Right renal cortex interstitium (tissue), 3 donors: ENCODE measurements around the gene SCN3A. TPM values are rescaled to one million over a fixed set of nuclear protein-coding genes. Genes with fewer than 3 reads are reported as not detected.

Experiments used
- DNase-seq, 3 donors: peaks; one replicate each; pipeline ENCODE4 v3.0.0-alpha.2; 2013; ENCODE audit warnings: low read depth in 3 of 3, low spot score in 2 of 3
- polyA plus RNA-seq, 3 donors: library from polyadenylated mRNA; unstranded; fragments of 120-200 nt; gene quantifications; one replicate each; pipeline ENCODE4 v1.2.1, GENCODE V29; 2013; ENCODE audit not compliant: insufficient read length in 3 of 3

The SCN3A gene
- polyA plus RNA-seq, 3 donors, result 0.18 to 0.34 (median 0.28) TPM

DNA sequence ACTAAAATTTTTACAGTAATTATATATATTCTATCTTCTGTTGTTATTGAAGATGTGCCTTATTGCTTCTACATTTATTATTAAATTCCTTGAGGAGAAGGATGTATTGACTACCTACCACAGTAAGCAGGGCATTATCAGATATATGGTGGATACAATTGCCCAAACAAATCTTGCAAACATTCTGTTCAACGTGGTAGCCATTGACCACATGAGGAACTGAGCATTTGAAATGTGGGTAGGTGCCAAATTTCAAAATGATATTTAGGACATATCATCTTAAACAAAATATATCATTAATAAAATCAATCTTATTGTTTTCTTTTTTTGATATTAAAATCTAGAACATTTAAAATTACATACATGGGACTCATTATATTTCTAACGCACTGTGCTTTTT, 11.1 kb downstream of the SCN3A start:
- DNase-seq, result no peak

DNA sequence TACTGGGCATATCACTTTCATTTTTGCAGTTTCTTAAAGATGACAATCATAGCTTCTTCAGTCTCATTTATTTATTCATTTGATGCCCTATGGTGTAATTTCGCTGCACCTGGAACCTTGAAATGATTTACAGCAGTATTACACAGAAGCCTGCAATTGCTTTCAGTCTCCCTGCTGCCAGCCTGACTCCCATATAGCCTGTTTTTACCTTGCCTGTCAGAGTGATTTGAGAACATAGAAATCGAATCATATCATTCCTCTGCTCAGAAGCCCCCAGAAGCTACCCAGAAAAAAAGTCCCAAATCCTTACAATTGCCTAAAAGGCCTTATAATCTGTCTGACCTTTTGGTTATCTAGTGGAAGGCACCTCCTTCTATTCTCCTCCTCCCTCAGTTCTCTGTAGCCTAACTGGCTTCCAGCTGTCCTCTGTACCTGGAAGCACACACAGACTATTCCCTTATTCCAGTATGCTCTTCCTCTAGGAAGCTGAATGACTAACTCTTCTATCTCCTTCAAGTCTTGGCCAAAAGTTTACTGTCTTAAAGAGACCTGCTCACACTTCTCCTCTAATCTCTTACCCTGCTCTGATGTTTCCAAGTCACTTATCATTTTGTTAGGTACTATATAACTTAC, 12.6 kb downstream of the SCN3A start:
- DNase-seq, result no peak

DNA sequence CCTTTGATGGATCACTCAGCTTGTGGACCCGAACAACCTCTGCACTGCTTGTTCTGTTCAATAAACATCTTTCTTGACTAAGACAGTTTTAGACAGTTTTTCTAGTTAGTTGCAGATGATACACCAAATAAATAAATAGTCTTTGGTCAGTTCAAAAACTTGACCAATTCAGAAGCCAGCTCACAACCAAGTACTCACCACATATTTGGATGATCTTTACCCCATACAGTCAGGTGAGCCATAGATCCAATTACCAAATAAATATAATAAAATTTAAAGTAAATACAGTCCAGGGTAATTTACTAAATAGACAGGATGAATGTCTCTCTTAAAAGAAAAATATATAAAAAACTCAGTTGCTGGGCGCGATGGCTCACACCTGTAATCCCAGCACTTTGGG, 18.2 kb downstream of the SCN3A start:
- no peak for DNase-seq

DNA sequence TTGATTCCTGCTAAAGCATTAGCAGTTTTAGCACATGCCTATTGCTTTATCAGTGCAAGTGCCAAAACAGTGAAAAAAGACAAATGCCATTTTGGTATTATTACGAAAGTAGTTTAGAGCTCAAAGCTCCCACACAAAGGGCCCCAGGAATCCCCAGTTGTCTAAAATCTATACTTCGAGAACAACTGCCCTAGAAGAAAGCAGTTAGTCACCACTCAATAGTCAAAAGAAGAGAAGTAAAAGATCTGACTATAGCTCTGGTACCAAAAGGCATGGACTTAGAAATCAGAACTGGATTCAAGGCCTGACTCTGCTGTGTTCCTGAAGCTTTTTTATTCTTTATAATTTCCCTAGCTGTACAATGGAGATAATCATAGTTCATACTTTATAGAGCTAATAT, 21.8 kb downstream of the SCN3A start:
- DNase-seq, result no peak

DNA sequence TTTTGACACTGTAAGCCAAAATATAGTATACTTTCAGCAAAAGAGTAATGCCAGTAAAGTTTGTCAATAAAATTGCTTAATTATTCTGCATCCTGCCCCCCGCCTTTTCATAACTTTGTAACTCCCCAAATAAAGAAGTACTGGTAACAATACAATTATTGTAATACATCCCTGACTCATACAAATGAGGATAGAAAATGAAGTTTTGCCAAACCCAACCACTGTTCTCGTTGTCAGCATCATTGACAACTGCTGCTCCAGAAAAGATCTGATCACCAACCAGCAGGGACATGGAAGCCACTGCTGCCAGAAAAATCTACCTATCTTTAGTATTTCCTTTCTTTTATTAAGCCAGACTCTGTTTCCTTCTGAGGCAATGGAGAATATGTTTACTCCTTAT, 27.1 kb downstream of the SCN3A start:
- no peak for DNase-seq

DNA sequence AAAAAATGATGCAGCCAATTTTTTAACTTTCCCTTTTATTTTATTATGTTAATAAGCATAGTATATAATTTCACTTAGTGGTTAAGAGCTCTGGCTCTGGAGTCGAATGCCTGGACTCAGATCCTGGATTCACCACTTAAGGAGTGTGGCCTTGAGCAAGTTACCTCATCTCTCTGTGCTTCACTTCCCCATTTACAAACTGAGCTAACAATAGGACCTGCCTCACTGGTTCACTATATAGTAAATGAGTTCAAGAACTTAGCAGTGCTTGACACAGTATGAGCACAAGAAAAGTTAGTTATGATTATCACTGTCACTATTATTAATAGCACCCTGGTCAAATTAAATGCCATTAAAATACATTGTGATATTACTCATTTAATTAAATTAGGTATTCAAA, 30.6 kb downstream of the SCN3A start:
- no peak for DNase-seq

DNA sequence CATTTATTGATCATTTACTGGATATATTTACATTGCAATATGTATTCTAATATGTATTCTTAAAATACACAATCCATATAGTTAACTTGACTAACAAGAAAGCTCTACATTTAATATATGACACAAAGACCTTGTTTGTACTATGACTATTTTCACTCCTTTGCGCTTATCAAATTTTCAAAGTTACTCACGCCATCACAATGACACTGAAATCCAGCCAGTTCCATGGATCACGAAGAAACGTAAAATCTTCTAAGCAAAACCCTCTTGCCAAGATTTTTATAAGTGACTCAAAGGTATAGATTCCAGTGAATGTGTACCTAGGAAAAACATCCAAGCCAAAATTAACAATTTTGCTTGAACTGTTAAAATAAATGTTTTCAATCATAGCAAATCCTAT, 39.6 kb downstream of the SCN3A start:
- no peak for DNase-seq

DNA sequence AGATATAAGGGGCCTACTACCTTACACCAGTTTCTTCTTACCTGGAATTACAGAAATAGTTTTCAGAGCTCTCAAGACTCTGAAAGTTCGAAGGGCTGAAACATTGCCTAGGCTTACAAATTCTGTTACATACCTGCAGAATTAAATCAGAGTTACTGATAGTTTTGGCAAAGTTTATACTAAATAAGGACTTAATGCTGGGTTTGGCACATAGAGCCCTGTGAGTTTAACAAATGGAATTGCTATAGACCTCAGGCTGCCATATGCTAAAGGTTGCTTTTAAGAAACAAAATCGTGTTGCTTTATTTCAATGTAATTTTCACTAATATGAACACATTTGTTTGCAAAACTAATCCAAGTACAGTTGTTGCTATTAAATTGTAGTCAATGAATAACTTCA, 40.1 kb downstream of the SCN3A start:
- DNase-seq, result no peak

DNA sequence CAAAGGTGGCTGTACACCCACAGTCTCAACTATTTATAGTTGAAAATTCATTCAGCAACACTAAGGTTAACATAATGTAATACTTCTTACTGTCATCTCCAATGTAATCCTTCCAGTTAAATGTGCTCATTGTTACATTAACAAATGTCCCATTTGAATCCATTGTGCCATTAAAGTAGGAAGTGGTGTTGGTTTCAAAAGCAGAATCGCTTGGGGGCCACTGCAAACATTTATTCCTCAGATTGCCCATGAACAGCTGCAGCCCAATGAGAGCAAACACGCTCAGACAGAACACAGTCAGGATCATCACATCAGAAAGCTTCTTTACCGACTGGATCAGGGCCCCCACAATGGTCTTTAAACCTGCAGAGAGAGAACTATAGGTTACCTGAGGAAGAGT, 41.4 kb downstream of the SCN3A start:
- DNase-seq, result no peak

DNA sequence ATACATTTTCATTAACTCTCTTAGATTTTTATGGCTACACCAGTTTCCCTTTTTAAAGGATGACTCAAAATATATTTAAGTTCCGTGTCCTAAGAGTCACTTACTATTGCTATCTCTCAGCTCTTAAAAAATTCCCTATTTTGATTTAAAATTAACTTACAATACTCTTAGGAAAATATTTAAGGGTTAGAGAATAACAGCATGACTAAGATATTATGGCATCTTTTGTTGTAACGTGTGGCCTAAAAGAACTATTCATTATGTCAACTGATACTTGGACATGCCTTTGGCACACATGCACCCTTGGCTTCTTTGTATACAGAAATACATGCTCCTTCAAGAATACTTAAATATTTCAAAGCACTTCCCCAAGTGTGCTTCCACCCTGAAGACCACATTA, 42.3 kb downstream of the SCN3A start:
- DNase-seq, result no peak

DNA sequence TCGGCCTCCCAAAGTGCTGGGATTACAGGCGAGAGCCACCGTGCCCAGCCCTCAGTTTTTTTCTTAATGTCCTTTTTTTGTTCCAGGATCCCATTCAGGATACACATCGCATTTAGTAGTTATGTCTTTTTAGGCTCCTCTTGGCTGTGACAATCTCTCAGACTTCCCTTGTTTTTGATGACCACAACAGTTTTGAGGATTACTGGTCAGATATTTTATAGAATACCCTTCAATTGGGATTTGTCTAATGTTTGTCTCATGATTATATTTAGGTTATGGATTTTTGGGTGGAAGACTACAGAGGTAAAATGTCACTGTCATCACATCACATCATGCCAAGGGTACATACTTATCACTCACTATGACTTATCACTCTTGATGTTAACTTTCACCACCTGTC, 46.7 kb downstream of the SCN3A start:
- no peak for DNase-seq

DNA sequence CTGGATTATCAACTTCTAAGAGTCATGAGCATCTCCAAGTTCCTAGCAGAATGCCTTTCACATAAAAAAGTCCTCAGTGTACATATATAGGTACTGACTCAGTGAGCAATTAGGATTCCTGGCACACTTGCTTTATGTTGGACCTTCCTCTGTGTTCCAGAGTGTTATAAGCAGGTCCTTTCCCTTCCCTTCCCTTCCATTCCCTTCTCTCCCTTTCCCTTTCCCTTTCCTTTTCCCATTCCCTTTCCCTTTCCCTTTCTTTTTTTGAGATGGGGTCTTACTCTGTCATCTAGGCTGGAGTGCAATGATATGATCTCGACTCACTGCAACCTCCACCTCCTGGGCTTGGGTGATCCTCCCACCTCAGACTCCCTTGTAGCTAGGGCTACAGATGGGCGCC, 48.7 kb downstream of the SCN3A start:
- DNase-seq, result no peak

DNA sequence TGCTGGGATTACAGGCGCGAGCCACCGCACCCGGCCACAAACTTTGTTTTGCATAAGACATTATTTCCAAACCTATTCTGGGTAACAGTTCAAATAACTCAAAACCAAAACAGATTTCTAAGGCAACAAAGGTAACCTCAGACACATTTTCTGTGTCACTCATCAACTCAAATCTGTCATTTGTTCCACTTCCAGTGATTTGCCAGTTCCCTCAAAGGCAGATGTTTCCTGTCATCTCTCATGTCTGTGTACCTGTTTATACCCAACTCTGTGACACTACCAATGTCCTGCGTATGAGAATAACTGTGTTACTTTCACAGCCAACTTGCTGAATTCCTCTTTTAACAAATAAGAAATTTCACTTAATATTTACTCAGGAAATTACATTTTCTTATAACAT, 54.4 kb downstream of the SCN3A start:
- DNase-seq, result no peak

DNA sequence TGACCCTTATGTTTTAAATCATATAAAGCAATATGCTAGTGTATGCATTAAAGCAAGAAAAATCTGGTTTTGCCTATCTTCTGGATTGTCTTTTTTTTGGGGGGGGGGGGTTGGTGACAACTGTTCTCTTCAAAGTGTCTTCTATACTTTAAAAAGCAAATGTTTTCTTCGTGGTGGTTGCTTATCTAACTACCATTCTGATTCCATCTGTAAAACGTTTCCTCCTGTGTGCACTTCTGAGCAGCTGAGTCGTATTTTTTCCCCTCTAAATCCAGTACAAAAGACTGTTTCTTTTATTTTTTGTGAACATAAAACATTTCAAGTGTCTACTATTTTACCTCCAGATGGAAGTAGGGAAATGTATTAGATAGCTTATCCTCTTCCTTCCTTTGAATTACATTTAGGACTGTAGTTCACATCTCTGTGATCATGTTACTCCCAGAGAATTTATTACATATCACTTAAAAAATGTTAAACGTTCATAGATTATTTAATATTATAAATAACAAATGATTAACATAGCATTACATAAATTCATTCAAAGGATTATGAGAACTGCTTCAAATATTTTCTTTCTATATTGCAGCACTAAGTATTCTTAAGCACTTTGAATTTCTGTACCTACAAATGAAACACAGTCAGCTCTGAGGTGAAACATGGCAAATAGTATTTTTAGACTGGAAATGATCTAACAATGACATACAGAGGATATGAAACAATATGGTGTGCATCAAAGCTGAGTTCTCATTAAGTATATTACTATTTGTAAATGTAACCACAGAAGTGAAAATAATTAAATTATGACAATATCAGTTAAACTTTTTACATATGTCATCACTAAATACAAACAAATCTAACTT, 56.4 kb downstream of the SCN3A start:
- no peak for DNase-seq

DNA sequence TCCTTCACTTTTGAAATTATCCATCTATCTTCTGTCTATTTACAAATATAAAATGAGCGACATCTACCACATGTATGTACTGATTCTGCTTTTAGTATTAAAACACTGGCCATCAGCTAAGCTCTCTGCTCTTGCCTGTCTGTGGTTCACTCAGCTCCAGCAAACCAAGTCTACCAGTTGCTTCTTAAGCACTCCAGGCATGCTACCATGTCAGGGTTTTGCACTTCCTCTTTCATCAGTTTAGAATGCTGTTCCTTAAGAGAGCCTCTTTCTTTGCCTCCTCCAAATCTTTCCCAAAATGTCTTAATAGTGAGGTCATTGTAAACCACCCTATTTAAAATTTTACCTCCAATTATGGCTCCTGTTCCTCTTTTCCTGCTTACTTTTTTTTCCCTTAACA, 59.5 kb downstream of the SCN3A start:
- no peak for DNase-seq

DNA sequence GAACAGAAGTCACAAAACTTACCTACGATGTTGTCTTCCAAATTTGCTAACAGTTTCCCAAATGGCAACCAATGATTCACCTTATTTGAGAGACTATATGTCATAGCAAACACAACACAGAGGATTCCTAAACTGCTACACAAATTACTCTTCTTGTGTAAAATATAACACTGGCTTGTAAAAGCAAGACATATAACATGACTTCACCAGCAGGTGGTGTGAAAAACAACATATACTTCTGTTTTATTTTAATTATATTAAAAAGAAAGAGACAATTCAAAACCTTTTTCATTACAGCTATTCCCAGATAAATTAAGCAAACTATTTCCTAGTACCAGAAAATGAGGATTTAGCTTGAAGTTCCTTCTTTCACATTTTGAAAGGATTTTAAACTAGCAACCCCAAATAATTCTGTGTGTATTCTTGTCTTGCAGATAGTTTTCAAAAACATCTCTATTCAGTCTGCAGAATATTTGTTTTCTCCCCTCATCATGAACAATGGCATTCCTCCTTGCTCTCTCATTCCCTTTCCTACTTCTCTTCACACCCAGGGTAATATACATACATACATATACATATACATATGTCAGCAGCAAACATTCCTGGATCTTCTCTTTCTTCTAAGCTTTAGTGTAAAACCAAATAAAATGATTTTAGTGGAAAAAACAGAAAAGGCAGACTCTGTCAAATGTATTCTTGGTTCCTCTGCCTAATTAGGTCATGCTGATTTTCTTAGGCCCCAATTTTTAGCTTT, 62.1 kb downstream of the SCN3A start:
- no peak for DNase-seq

DNA sequence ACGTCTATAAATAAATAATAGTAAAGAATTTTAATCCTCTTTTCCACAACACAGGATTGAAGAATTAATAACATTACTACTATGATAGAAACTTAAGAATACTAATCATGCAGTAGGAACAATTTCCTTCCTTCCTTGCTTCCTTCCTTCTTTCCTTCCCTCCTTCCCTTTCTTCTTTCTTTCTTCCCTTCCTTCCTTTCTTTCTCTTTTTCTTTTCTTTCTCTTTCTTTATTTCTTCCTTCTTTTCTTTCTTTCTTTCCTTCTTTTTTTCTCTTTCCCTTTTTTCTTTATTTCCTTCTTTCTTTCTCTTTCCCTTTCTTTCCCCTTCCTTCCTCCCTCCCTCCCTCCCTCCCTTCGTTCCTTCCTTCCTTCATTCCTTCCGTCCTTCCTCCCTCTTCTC, 77.6 kb downstream of the SCN3A start:
- DNase-seq, result no peak

DNA sequence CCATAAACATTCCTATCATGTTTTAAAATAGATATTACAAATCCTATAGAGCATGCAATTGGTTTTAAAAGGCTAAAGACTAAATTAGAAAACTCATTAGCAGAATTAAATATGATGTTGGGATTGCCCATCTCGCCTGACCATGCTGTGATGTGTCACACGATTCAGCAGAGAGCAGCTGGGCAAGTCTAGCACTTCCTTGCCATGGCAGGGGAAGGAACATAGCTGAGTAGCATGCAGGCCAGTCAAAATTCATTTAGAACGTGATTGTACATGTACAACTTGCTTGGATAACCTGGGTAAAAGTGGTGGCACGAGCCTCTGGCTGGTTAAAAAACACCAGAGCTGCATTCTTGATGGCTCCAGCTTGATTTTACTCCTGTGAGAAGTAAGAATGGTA, 81.3 kb downstream of the SCN3A start:
- DNase-seq, result no peak

DNA sequence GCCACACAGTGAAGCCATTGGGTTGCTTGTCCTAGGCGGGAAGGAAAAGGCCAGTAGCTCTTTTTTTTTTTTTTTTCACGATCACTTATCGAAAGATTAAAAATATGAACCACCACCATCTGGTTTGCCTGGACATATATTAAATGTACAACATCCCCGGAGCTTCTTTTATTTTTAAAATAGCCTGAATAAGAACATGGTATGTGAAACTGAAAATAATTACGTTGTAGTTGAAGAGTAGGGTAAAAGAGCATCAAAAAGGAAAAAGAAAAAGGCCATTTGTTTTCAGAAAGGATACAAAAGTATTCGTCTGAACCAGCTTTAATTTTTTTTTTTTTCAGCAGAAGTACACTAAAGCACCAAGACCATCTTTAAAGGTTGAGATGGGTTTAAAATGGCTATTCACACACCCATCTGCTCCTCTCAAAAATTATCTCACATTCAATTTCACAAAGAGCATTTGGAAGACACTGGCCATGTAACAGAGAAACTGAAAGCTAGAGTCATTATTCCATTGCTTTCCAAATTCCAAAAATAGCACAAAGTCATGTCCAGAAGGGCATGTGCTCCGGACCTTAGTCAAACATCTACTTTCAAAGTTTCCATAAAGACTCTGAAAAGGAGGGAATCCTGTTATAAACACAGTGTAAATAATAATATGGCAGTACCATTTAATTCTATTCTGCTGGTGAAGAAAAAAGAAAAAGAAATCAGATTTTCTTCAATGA, 82.9 kb downstream of the SCN3A start:
- no peak for DNase-seq

DNA sequence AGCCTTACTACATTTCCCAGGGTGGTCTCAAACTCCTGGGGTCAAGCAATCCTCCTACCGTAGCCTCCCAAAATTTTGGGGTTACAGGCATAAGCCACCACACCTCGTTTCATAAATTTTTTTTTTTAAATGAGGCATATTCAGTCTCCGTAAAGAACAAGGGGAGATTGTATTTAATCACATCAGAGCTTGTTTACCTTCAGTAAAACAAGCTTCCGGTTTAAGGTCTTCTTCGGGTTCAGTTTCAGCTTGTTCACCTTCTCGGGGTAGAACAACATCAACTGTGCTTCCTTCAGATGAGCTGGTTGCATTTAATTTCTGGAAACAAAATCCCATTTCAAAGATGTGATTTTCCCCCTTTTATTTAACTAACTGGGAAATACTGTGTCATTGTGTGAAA, 88.6 kb downstream of the SCN3A start:
- DNase-seq, result no peak

DNA sequence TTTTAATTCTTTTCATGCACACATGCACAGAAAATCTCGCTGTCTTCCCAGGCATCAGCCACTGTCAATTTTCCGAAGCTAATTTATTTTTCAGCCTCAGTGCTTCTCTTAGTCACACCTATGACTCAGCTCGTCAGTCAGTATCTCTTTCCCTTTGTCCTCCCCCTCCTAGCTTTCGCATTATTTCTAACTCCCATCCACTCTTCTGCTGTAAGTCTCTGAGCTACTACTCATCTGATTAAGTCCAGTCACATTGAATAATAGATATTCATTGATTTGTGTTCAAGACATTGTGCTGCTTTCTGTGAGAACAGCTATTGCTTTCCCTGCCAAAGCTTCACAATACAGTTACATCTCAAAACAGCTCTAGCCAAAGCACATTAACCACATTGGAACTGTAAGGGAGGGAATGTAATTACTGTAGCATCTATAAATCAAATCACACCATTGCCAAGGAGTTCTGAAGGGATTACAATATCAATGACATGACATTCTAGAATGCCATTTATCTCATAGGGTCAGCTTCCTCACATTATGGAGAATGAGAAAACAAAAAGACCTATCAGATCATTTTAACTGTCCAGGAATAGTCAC, 89.4 kb downstream of the SCN3A start:
- DNase-seq, result no peak
